Measurements from ENCODE around the gene MESD.

MESD gene

GRCh38 chr15:81014446-81015093 lies 25.0 kb upstream of the MESD start:
- no peak for DNase-seq

- no peak for DNase-seq
These were observed 23.8 kb upstream of the MESD start for GRCh38 chr15:81013396-81013929.

DNA sequence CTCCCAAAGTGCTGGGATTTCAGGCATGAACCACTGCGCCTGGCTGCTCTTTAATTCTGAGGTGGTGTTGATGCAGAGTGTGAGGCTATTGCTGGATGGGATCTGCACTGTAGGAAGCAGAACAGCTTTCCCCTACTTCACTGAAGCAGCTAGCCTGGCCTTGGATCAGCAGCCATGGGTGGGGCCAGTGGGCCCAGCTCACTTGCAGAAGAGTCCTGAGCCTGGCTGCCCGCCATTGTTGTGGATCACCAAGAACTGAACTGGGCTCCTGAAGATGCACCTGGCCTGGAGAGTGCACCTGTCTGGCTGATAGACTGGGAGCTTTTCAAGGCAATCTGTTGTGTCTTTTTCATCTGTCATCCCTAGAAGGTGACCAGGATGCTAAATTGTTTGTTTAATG lies 23.0 kb upstream of the MESD start:
- DNase-seq = no peak

GRCh38 chr15:81011593-81011992 lies 22.0 kb upstream of the MESD start:
- DNase-seq = no peak

- DNase-seq = no peak
These were observed 20.5 kb upstream of the MESD start for GRCh38 chr15:81010086-81010485.

- DNase-seq = no peak
These were observed 18.7 kb upstream of the MESD start for GRCh38 chr15:81008312-81008711.

DNA sequence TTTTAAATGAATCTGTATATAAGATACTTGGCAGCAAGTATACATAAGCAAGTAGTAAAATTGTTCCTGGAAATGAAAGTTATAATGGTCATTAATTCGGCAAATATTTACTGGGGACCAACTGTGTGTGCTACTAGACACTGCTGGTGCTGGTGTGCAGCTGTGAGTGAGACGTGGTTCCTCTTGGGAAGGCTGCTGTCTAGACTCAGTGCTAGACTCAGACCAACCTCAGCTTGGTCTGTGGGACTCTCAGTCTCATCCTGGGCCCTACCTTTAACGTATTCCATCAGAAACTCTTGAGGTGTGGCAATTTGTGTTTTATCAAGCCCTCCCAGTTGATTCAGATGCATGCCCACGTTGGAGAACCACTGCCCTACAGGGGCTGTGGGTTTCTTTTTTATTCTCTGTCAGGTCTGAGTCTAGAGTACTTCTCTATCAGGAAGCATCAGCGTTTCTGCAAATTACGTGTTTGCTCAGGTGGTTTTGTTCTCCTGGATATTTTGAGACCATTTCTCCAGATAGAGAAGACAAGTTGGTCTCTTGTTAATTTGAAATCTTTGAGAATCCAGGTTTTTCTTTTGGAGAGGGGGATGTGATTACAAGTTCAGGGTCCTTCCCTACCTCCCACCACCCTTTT lies 17.9 kb upstream of the MESD start:
- DNase-seq = no peak

- DNase-seq = no peak
These were observed 16.5 kb upstream of the MESD start for GRCh38 chr15:81006124-81006523.

DNA sequence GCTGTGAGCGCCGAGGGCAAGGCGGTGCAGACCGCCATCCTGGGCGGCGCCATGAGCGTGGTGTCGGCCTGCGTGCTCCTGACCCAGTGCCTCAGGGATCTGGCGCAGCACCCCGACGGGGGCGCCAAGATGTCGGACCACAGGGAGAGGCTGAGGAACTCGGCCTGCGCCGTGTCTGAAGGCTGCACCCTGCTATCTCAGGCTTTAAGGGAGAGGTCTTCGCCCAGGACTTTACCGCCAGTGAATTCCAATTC lies 13.4 kb upstream of the MESD start:
- DNase-seq = no peak

DNA sequence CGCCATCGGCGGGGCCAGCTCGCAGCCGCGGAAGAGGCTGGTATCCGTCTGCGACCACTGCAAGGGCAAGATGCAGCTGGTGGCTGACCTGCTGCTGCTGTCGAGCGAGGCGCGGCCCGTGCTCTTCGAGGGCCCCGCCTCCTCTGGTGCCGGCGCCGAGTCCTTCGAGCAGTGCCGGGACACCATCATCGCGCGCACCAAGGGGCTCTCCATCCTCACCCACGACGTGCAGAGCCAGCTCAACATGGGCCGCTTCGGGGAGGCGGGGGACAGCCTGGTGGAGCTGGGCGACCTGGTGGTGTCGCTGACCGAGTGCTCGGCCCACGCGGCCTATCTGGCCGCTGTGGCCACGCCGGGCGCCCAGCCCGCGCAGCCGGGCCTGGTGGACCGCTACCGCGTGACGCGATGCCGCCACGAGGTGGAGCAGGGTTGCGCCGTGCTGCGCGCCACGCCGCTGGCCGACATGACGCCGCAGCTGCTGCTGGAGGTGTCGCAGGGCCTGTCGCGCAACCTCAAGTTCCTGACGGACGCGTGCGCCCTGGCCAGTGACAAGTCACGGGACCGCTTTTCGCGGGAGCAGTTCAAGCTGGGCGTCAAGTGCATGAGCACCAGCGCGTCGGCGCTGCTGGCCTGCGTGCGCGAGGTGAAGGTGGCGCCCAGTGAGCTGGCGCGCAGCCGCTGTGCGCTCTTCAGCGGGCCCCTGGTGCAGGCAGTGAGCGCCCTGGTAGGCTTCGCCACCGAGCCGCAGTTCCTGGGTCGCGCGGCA lies 12.9 kb upstream of the MESD start:
- peak; percentile 47 for DNase-seq

DNA sequence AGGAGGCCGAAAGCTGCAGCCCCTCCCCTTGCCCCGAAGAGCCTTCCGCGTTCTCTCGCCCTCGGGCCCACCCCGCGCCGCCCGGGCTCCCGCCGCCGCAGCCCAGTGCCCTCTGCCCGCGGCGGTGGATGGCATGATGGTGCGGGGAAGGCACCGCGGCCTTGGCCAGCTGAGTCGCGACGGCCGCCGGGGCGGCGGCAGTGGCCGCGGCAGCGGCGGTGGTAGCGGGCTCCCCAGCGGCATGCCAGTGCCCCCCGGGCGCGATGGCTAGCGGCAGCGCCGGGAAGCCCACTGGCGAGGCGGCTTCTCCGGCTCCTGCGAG lies 12.4 kb upstream of the MESD start:
- peak; percentile 66 for DNase-seq

GRCh38 chr15:81001152-81002008 lies 11.8 kb upstream of the MESD start:
- peak; percentile 77 for DNase-seq

DNA sequence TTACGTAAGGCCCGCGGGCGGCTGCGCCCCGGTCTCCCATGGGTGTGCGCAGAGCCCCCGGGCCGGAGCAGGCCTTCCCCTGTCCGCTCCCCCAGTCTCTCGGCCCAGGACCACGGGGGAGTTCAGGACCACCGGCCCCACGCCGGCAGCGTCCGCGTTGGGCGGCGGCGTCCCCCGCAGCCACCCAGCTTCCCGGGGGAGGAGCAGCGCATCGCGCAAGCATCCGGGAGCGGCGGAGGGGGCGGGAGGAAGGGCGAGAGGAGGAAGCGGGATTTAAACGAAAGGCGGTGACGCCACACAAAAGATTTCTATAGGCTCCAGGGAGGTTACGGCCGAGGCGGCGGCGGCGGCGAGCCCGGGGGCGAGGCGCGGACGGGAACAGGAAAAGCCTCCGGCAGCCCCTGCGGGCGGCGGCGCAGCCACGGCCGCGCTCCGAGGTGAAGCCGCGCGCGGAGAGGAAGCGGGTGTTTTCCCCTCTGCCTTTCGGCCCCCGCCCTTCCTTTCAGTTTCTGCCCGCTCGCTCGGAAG lies 11.1 kb upstream of the MESD start, which contains the start of gene TLNRD1:
TSS of gene TLNRD1 (plus strand) at position 300 of the 528 bp plus-strand sequence. CDS start 1,349 bp downstream, outside the sequence.
- peak; percentile 96 for DNase-seq

- DNase-seq = no peak
These were observed 10.6 kb upstream of the MESD start for GRCh38 chr15:81000144-81000623.

- no peak for DNase-seq
These were observed 10.0 kb upstream of the MESD start for GRCh38 chr15:80999623-81000036.

DNA sequence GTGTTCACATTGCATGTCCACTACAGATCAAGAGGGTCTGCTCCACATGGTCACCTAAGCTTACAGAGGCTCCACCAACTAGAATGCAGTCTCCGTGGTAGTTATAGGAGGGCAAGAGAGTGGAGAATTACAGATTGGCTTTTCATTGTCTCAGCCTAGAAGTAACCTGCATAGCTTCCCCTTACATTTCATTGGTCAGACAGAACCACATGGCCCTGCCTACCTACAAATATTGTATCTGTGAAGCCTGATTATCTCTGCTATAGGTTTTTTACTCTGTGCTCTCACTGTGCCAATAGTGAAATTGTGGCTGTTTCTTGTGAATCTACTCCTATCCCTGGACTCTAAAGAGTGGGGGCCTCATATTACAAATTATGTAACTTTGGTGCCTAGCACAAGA lies 8.6 kb upstream of the MESD start:
- DNase-seq = no peak

DNA sequence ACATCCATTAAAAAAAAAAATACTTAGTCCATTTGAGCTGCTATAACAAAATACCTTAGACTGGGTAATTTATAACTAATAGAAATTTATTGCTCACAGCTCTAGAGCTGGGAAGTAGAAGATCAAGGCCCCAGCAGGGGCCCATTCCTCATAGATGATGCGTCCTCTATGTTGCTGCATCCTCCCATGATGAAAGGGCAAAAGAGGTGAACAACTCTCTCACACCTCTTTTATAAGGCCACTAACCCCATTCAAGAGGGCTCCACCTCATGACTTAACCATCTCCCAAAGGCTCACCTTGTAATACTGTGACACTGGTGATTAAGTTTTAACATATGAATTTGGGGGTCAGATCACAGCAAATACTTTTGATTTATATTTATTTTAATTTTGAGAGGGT lies 8.1 kb upstream of the MESD start:
- DNase-seq = no peak

- DNase-seq = peak; percentile 30
These were observed 6.6 kb upstream of the MESD start for GRCh38 chr15:80996247-80996646.

- no peak for DNase-seq
These were observed 2.8 kb upstream of the MESD start for GRCh38 chr15:80992441-80992840.

DNA sequence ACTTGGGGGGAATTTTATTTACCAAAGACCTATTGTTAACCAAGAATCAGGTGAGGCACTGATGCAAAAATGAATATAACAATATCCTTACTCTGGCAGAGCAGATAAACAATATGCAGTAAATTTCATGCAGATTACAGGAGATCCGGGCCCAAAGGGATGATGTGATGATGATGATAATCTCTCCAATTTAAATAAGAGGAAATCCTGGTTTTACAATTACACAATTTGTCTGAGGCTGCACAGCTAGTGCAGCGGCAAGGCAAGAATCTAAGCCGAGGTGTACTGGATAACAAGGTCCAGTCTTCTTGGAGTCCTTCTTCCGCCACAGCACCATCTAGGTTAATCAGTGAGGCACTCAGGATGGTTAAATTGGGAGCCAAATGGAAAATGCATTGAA lies 2.4 kb upstream of the MESD start:
- DNase-seq = no peak

DNA sequence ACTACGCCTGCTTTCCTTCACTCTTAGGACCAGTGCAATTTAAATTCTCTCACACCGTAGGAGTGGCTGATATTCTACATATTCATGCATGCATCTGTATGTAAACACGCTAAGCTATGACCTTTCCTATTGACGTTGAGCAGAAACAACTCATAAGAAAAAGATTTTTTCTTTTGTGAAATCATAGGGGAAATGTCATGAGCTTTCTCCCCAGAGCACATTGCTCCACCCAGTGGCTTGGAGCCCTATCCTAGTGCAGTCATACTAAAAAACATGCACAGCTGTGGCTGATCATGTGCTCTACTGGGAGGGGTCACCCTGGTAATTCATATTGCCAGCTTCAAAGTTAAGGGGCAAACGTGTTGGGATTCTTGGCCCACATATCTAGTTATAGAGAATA lies 1.8 kb upstream of the MESD start:
- DNase-seq = no peak

DNA sequence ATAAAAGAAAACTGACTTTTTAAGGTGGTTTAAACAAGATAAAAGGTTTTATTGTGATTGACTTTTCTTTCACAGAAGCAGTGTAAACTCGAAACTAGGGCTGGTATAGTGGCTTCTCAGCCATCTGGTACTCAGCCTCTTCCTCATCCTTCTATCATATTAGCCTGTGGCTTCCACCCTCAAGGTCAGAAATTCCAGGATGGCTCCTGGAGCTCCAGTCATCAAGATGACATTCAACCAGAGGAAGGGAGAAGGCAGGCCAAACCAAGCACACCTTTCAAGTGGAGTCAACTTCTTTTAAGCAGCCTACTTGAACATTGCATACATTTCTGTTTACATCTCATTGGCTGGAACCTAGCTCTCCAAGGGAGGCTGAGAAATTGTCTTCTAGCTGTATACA lies 1.3 kb upstream of the MESD start:
- no peak for DNase-seq

- DNase-seq = peak; percentile 63
These were observed 520 bp downstream of the MESD start for GRCh38 chr15:80989081-80989517.

Data from eye (tissue), 1 donor.